ENCODE results near the gene TFG. TPM values are rescaled to one million over a fixed set of nuclear protein-coding genes. Genes with fewer than 3 reads are reported as not detected.

TFG gene
- total RNA-seq, 4 donors from 2014 or later, result 36.6 to 133 (median 61.7) TPM

DNA sequence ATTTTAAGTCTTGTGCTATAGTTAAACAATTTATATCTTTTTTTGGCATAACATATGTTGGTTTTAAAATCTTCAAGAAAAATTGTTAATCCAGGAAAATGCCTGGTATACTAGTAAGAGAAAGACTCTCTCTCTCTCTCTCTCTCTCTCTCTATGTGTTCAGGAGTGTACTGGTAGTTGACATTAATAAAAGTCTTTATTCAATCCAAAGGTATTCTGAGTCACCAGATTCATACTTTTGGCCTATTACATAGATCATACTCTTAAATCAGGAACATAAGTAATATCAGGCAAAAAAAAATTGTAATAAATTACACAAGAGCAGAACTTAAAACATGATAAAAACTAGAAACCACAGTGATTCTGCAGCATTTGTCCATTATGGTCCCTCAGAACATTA, 70.2 kb downstream of the TFG start:
- H3K4me3 ChIP-seq, result no peak overlapping the region
- no peaks in the 10 kb centered on the region for H3K36me3 ChIP-seq
- DNase-seq, result no peak
- no peaks in the 10 kb centered on the region for H3K9me3 ChIP-seq
- no peaks in the 10 kb centered on the region for H3K4me1 ChIP-seq
- no peaks in the 10 kb centered on the region for H3K27me3 ChIP-seq
- intact Hi-C loops (cut with DNase I; ENCODE audit: low total_unique reads), result no loop called here
- H3K27ac ChIP-seq, result no peak overlapping the region
- TF ChIP-seq POLR2A (IDR thresholded peaks at IDR 0.05), result no peak
- TF ChIP-seq, protein P1, sequence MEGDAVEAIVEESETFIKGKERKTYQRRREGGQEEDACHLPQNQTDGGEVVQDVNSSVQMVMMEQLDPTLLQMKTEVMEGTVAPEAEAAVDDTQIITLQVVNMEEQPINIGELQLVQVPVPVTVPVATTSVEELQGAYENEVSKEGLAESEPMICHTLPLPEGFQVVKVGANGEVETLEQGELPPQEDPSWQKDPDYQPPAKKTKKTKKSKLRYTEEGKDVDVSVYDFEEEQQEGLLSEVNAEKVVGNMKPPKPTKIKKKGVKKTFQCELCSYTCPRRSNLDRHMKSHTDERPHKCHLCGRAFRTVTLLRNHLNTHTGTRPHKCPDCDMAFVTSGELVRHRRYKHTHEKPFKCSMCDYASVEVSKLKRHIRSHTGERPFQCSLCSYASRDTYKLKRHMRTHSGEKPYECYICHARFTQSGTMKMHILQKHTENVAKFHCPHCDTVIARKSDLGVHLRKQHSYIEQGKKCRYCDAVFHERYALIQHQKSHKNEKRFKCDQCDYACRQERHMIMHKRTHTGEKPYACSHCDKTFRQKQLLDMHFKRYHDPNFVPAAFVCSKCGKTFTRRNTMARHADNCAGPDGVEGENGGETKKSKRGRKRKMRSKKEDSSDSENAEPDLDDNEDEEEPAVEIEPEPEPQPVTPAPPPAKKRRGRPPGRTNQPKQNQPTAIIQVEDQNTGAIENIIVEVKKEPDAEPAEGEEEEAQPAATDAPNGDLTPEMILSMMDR (IDR thresholded peaks at IDR 0.05), result no peak

DNA sequence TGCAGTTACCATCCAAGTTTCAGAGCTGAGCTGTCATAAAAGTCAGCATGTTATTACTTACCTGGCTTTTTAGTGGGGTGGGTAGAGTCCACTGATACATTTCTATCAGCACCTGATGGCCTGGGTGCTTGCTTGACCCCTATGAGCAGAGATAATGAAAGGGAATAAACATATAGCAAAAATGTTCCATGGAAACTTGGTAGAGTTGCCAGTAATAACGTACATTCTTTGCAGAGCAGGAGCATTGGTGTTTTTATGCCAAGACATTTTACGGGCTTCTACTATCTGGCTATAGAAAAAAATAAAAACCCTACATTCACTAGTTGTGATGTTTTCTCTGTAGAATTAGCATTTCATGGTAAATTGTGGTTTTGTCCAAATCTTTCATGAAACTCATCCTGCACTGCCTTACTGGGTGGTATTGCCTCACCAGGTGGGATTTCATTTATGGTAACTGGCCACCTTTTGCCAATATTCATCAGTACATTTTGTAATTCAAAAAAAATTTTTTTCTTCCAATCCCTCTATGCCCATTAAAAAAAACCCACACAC, 70.9 kb downstream of the TFG start:
- no peaks in the 10 kb centered on the region for H3K27me3 ChIP-seq
- H3K36me3 ChIP-seq, result no peaks in the 10 kb centered on the region
- TF ChIP-seq POLR2A (IDR thresholded peaks at IDR 0.05), result no peak
- TF ChIP-seq, protein P1 (IDR thresholded peaks at IDR 0.05), result no peak
- intact Hi-C loops (cut with DNase I; ENCODE audit: low total_unique reads), result no loop called here
- no peaks in the 10 kb centered on the region for H3K4me1 ChIP-seq
- no peak overlapping the region for H3K27ac ChIP-seq
- DNase-seq, result no peak
- H3K9me3 ChIP-seq, result no peaks in the 10 kb centered on the region
- no peak overlapping the region for H3K4me3 ChIP-seq

DNA sequence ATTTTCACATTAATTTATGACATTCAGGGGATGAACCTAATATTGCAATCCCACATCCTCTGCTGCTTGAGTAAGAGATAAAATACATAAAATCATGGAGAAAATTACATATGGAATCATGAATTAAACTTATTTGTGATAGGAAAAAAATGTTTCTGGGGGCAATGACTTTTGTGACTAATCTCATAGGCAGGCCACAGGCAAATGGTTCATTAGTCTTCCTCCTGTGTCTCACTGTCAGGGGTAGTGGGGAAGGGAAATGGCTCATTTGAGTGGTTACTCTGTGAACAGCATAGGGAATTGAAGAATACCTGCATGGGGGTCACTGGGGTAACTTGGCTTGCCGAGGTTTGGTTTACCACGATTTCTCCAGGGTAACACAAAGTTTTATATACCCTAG, 72.0 kb downstream of the TFG start:
- intact Hi-C loops (cut with DNase I; ENCODE audit: low total_unique reads), result no loop called here
- Histone ChIP-seq H3K9me3 (peaks cover 0 to under 1% of the 10 kb centered on the region in 2 donors), H3K4me3 (no peak overlapping the region), H3K27ac (no peak overlapping the region), H3K4me1 (no peaks in the 10 kb centered on the region), H3K27me3 (no peaks in the 10 kb centered on the region), H3K36me3 (no peaks in the 10 kb centered on the region)
- DNase-seq, result no peak
- TF ChIP-seq, protein P1 (IDR thresholded peaks at IDR 0.05), result no peak
- no peak for TF ChIP-seq POLR2A (IDR thresholded peaks at IDR 0.05)

DNA sequence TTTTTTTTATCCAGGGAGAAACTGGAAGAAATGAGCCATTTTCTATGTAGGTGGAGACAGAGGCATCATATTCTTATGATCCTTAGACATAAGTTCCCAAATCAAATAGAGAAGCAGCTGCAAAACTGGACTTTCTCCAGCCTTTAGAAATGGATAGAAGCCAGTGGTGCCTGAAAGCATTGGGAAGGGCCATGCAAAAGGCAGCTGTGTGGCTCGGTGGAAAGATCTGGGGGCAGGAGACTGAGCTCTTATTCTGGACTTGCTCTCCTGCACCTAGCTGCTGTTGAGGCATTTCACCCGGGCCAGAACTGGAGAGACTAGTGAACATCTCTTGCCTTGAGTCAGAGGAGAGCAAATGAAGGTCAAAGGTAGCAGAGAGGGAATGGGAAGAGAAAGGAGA, 73.1 kb downstream of the TFG start:
- DNase-seq, result no peak
- Histone ChIP-seq H3K9me3 (peaks cover 0 to 2% of the 10 kb centered on the region in 2 donors), H3K4me3 (no peak overlapping the region), H3K36me3 (no peaks in the 10 kb centered on the region), H3K27me3 (no peaks in the 10 kb centered on the region), H3K4me1 (no peaks in the 10 kb centered on the region), H3K27ac (no peak overlapping the region)
- intact Hi-C loops (cut with DNase I; ENCODE audit: low total_unique reads), result no loop called here
- TF ChIP-seq, protein P1 (IDR thresholded peaks at IDR 0.05), result no peak
- no peak for TF ChIP-seq POLR2A (IDR thresholded peaks at IDR 0.05)

DNA sequence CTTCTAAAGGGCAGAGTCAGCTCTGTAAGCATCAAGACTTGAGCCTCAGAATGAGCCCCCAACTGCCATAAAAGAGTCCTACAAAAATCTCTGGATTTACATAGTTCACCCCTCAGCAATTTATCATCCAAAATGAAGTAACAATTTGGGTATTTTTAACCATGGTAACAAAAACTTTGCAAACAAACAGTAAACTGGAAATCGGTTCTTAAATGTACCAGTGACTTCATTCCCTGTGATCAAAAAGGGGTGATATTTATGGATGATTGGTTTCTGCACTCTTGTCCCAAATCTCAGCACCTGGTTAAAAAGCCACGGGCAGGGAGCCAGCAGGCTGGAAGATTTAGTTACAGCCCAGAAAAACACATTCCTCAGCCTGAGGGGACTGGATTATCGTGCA, 73.6 kb downstream of the TFG start:
- Histone ChIP-seq H3K27me3 (no peaks in the 10 kb centered on the region), H3K27ac (no peak overlapping the region), H3K4me3 (no peak overlapping the region), H3K4me1 (no peaks in the 10 kb centered on the region), H3K36me3 (no peaks in the 10 kb centered on the region), H3K9me3 (peaks cover 0 to 2% of the 10 kb centered on the region in 2 donors)
- intact Hi-C loops (cut with DNase I; ENCODE audit: low total_unique reads), result no loop called here
- no peak for DNase-seq
- no peak for TF ChIP-seq POLR2A (IDR thresholded peaks at IDR 0.05)
- TF ChIP-seq, protein P1 (IDR thresholded peaks at IDR 0.05), result no peak

All from uterus (tissue), 4 donors.